Epithelial cell of proximal tubule (primary cell): ENCODE data around the gene KCTD2. TPM values are rescaled to one million over a fixed set of nuclear protein-coding genes. Genes with fewer than 3 reads are reported as not detected.
A peak's percentile ranks its signal among the peaks of the same experiment; 100 is the strongest.

Experiments
- DNase-seq: peaks from one replicate; pipeline ENCODE4 v3.0.0-alpha.2; 2011; ENCODE audit warnings: low read depth
- H3K4me3 ChIP-seq: 2 replicates; pipeline ENCODE4 v1.5.1; 2011; ENCODE audit warnings: low read depth, mild to moderate bottlenecking, low read length
- CTCF ChIP-seq: conservative IDR thresholded peaks from 2 replicates; pipeline ENCODE4 v1.5.1; 2012; ENCODE audit warnings: low read depth, mild to moderate bottlenecking, low read length
- total RNA-seq: library from RNA; depleted of rRNA; stranded (reverse); fragments of >200 nt; gene quantifications from 2 replicates; pipeline ENCODE4 v1.2.3, GENCODE V29; 2015

The KCTD2 gene
- total RNA-seq, 1 donor from 2014 or later: 19.2 TPM

- TF ChIP-seq CTCF: no peak
- no peak for DNase-seq
- peak within 1 kb of the TSS; percentile 59 for H3K4me3 ChIP-seq
Measured at GRCh38 chr17:75087558-75088453, 40.8 kb downstream of the KCTD2 start, which contains the start of gene SLC16A5. Gene SLC16A5, plus strand, starts transcription at chr17:75087954. Its CDS starts 5,683 bp downstream, at chr17:75093637.

GRCh38 chr17:75088465-75089417 is 41.7 kb downstream of the KCTD2 start:
- no peak for DNase-seq
- H3K4me3 ChIP-seq: peak overlapping the region; percentile 59
- no peak for TF ChIP-seq CTCF

- H3K4me3 ChIP-seq: peak overlapping the region; percentile 42
- DNase-seq: no peak
- TF ChIP-seq CTCF: no peak
Measured at GRCh38 chr17:75090871-75091854, 44.1 kb downstream of the KCTD2 start.

- peak overlapping the region; percentile 42 for H3K4me3 ChIP-seq
- no peak for TF ChIP-seq CTCF
- DNase-seq: no peak
Measured at GRCh38 chr17:75091855-75092327, 44.9 kb downstream of the KCTD2 start.

- no peak overlapping the region for H3K4me3 ChIP-seq
- no peak for TF ChIP-seq CTCF
- DNase-seq: no peak
Measured at GRCh38 chr17:75093548-75094158, 46.6 kb downstream of the KCTD2 start.
